Measurements from ENCODE around the gene TMEM233.

- TF ChIP-seq CREB1 (CRISPR knock-in tag; IDR thresholded peaks at IDR 0.05) (no peak), CTCF (IDR thresholded peaks at IDR 0.05) (no peak), IRF1 (CRISPR knock-in tag; IDR thresholded peaks at IDR 0.05) (no peak), GABPB1 (CRISPR knock-in tag; IDR thresholded peaks at IDR 0.05) (no peak)
These were observed 41.2 kb downstream of the TMEM233 start for GRCh38 chr12:119634743-119635142.
